K562 (cell line): ENCODE data around the gene ANKRD7. TPM values are rescaled to one million over a fixed set of nuclear protein-coding genes. Genes with fewer than 3 reads are reported as not detected.

ENCODE experiments used
- ATF7 ChIP-seq: fragments of 450-650 bp; IDR thresholded peaks from 2 replicates; pipeline ENCODE4 v1.7.1; 2014; ENCODE audit warnings: mild to moderate bottlenecking, moderate library complexity
- BRCA1 ChIP-seq, 2 experiments: fragments of 450-650 bp in 1 of 2; sonication (generic) in 1 of 2; formaldehyde crosslinking in 1 of 2; IDR thresholded peaks; 2 replicates each; pipeline versions ENCODE4 v1.5.0 to v1.6.1; 2017 to 2020; ENCODE audit warnings: mild to moderate bottlenecking in 1 of 2, missing genetic modification reagents in 1 of 2
- MAFF ChIP-seq: IDR thresholded peaks from 2 replicates; pipeline ENCODE4 v1.6.1; 2012; ENCODE audit warnings: low read length, improper control_type of control experiment
- PTBP1 ChIP-seq: fragments of 200-400 bp; formaldehyde crosslinking; IDR thresholded peaks from 2 replicates; pipeline ENCODE4 v1.6.1; 2017; ENCODE audit warnings: low read depth, low read length
- RBBP5 ChIP-seq: fragments of 200-600 bp; sonication (generic); IDR thresholded peaks from 2 replicates; pipeline ENCODE4 v1.6.1; 2012; ENCODE audit warnings: borderline replicate concordance, mild to moderate bottlenecking, low read length, control low read depth, inconsistent platforms; ENCODE audit not compliant: insufficient read depth, poor library complexity, severe bottlenecking
- ZBTB1 ChIP-seq: sonication (generic); formaldehyde crosslinking; IDR thresholded peaks from 2 replicates; pipeline ENCODE4 v1.8.1; 2023; ENCODE audit warnings: missing genetic modification reagents, low read depth, mild to moderate bottlenecking, borderline replicate concordance
- ZBTB17 ChIP-seq: fragments of 450-650 bp; formaldehyde crosslinking; IDR thresholded peaks from 2 replicates; pipeline ENCODE4 v1.4.0; 2020; ENCODE audit warnings: mild to moderate bottlenecking
- ZNF696 ChIP-seq: fragments of 250-450 bp; sonication (Bioruptor Pico); conservative IDR thresholded peaks from 2 replicates; pipeline ENCODE4 v1.4.0; 2020; ENCODE audit warnings: mild to moderate bottlenecking, moderate library complexity
- polyA plus RNA-seq, 8 experiments: library from polyadenylated mRNA; depleted of rRNA in 4 of 8; stranded (reverse) in 5 of 8; unstranded in 3 of 8; fragments of >200 nt; fragmentation: Nextera tagmentation in 2 of 8; fragmentation: Illumina TruSeq in 1 of 8; extraction: Ambion mirVana in 2 of 8; extraction: Trizol in 1 of 8; gene quantifications; 2 replicates each; pipeline versions ENCODE4 v1.2.1 to v1.2.3, GENCODE V29; 2011 to 2014; ENCODE audit warnings: inconsistent platforms in 1 of 8, missing spikeins in 1 of 8
- total RNA-seq, 7 experiments: library from RNA; depleted of rRNA in 6 of 7; stranded (reverse); fragments of >200 nt in 6 of 7; fragmentation: Illumina TruSeq in 2 of 7; extraction: Trizol in 2 of 7; gene quantifications; 2 replicates each; pipeline versions ENCODE4 v1.2.1 to v1.2.3, GENCODE V29; 2011 to 2021; ENCODE audit warnings: low replicate concordance in 1 of 7
- TF ChIP-seq, protein P1 (sequence below), 2 experiments: fragments of 450-650 bp; IDR thresholded peaks; 2 replicates each; pipeline ENCODE4 v1.6.1; 2016; ENCODE audit warnings: mild to moderate bottlenecking in 2 of 2, borderline replicate concordance in 1 of 2, low read depth in 1 of 2, moderate library complexity in 1 of 2
- TF ChIP-seq, protein P2 (sequence below): sonication (generic); formaldehyde crosslinking; IDR thresholded peaks from 2 replicates; pipeline ENCODE4 v1.8.0; 2023; ENCODE audit warnings: mild to moderate bottlenecking, missing genetic modification reagents
- TF ChIP-seq, protein P3 (sequence below): sonication (generic); IDR thresholded peaks from 2 replicates; pipeline ENCODE4 v1.6.1; 2016

The ANKRD7 gene
- total and polyA plus RNA-seq, 9 of the 15 experiments (the other 6 are each of a cell fraction or from before 2014, with no cell fraction given), result 0.33 TPM; not detected in 8

DNA sequence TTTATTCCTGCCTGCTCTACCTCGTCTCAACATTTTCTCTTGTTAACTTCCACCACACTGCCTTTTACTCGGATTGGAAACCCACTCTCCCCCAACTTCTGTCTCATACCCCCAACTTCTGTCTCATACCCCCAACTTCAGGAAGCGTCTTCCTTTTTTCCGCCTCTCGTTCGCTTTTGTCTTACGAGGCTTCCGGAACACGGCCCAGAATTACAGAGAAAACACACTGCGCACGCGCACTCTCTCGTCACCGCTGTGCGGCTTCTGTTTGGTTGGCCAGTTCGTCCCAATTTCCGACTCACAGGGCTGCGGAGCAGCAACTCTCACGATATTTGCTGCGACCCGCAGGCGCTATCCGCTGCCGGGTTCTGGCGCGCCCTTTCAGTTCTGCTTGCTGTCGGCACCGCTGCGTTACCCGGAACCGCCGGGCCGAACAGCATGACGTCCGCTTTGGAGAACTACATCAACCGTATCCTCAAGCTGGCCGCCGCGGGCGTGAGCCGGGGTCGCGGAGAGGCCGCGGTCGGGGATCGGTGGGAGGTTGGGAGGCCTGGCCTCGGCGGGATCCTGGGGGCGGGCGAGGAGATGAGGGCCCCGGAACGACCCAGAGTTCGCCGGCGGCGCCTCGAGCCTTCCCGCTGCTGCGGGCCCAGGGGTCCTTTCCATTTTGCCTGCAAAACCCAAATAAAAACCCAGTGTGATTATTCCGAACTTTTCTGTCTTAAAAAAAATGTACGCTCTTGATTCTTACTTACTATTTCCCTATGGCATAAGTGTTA lies 40.5 kb upstream of the ANKRD7 start, which contains the start of gene LSM8 (continued):
- TF ChIP-seq, protein P1, sequence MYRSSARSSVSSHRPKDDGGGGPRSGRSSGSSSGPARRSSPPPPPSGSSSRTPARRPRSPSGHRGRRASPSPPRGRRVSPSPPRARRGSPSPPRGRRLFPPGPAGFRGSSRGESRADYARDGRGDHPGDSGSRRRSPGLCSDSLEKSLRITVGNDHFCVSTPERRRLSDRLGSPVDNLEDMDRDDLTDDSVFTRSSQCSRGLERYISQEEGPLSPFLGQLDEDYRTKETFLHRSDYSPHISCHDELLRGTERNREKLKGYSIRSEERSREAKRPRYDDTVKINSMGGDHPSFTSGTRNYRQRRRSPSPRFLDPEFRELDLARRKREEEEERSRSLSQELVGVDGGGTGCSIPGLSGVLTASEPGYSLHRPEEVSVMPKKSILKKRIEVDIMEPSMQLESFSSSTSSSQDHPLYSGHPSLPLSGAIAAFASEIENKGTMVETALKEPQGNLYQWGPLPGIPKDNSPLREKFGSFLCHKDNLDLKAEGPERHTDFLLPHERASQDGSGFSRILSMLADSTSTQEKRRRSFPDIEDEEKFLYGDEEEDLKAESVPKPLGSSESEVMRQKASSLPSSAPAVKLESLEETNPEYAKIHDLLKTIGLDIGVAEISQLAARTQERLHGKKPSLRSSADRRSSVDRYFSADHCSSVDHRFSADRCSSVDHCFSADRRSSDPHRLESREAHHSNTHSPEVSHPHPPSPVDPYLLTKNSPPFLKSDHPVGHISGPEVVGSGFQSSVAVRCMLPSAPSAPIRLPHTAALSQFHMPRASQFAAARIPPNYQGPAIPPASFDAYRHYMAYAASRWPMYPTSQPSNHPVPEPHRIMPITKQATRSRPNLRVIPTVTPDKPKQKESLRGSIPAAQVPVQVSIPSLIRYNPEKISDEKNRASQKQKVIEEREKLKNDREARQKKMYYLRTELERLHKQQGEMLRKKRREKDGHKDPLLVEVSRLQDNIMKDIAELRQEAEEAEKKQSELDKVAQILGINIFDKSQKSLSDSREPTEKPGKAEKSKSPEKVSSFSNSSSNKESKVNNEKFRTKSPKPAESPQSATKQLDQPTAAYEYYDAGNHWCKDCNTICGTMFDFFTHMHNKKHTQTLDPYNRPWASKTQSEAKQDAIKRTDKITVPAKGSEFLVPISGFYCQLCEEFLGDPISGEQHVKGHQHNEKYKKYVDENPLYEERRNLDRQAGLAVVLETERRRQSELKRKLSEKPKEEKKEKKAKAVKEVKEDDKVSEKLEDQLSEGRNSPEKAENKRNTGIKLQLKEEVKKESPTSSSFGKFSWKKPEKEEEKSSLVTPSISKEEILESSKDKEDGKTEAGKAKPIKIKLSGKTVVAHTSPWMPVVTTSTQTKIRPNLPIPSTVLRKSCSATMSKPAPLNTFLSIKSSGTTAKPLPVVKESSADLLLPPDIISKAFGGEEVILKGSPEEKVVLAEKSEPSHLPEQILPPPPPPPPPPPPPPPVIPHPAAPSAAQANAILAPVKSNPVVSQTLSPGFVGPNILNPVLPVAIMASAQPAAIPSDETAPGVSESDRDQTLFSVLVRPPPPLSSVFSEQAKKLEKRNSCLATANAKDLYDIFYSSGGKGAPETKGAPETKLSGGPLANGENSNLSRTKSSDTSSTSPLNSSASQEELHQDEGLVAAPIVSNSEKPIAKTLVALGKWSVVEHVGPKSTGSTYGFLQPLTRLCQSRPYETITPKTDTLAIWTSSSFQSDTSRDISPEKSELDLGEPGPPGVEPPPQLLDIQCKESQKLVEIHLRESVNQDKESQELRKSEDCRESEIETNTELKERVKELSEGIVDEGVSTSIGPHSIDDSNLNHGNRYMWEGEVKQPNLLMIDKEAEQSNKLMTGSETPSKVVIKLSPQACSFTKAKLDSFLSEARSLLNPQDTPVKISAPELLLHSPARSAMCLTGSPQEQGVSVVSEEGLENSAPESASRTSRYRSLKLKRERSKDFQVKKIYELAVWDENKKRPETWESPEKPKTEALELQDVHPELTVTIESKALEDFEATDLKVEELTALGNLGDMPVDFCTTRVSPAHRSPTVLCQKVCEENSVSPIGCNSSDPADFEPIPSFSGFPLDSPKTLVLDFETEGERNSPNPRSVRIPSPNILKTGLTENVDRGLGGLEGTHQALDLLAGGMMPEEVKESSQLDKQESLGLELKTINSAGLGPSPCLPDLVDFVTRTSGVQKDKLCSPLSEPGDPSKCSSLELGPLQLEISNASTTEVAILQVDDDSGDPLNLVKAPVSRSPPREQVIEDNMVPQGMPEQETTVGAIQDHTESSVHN (IDR thresholded peaks at IDR 0.05; ENCODE audit: borderline replicate concordance in 1 of 2, low read depth in 1 of 2), result peak in 1 of 2 experiments; percentile 54; a peak in 1 of 4 replicates
- TF ChIP-seq PTBP1 (no peak), ATF7 (peak; percentile 88), ZNF696 (no peak), BRCA1 (IDR thresholded peaks at IDR 0.05) (no peak), BRCA1 (CRISPR knock-in tag; IDR thresholded peaks at IDR 0.05) (no peak), ZBTB1 (CRISPR knock-in tag) (peak; percentile 68; the same call in 1 of the 2 replicates), RBBP5 (peak; percentile 100), ZBTB17 (CRISPR knock-in tag) (peak; percentile 82), MAFF (peak; percentile 40; the same call in 1 of the 2 replicates)
- TF ChIP-seq, protein P2, sequence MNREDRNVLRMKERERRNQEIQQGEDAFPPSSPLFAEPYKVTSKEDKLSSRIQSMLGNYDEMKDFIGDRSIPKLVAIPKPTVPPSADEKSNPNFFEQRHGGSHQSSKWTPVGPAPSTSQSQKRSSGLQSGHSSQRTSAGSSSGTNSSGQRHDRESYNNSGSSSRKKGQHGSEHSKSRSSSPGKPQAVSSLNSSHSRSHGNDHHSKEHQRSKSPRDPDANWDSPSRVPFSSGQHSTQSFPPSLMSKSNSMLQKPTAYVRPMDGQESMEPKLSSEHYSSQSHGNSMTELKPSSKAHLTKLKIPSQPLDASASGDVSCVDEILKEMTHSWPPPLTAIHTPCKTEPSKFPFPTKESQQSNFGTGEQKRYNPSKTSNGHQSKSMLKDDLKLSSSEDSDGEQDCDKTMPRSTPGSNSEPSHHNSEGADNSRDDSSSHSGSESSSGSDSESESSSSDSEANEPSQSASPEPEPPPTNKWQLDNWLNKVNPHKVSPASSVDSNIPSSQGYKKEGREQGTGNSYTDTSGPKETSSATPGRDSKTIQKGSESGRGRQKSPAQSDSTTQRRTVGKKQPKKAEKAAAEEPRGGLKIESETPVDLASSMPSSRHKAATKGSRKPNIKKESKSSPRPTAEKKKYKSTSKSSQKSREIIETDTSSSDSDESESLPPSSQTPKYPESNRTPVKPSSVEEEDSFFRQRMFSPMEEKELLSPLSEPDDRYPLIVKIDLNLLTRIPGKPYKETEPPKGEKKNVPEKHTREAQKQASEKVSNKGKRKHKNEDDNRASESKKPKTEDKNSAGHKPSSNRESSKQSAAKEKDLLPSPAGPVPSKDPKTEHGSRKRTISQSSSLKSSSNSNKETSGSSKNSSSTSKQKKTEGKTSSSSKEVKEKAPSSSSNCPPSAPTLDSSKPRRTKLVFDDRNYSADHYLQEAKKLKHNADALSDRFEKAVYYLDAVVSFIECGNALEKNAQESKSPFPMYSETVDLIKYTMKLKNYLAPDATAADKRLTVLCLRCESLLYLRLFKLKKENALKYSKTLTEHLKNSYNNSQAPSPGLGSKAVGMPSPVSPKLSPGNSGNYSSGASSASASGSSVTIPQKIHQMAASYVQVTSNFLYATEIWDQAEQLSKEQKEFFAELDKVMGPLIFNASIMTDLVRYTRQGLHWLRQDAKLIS (CRISPR knock-in tag), result peak; percentile 97
- TF ChIP-seq, protein P3, sequence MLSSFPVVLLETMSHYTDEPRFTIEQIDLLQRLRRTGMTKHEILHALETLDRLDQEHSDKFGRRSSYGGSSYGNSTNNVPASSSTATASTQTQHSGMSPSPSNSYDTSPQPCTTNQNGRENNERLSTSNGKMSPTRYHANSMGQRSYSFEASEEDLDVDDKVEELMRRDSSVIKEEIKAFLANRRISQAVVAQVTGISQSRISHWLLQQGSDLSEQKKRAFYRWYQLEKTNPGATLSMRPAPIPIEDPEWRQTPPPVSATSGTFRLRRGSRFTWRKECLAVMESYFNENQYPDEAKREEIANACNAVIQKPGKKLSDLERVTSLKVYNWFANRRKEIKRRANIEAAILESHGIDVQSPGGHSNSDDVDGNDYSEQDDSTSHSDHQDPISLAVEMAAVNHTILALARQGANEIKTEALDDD, result no peak
